CD4-positive, alpha-beta T cell (primary cell): Measurements from ENCODE around the gene MACROD2. TPM values are rescaled to one million over a fixed set of nuclear protein-coding genes. Genes with fewer than 3 reads are reported as not detected.

Experiments used
- ATAC-seq: fragments of 200-7000 bp; cut with Tn5 transposase; one replicate; pipeline ENCODE4 v1.10.0; 2022; ENCODE audit warnings: mild to moderate bottlenecking; ENCODE audit not compliant: poor library complexity
- CTCF ChIA-PET: fragments of 350-600 bp; sonication (Branson Sonifier 250); formaldehyde crosslinking; loops from one replicate; lab custom pipeline; 2021; ENCODE audit warnings: antibody characterized with exemption, inconsistent platforms; lab: Charles Lee
- POLR2A ChIA-PET: fragments of 350-600 bp; sonication (Branson Sonifier 250); formaldehyde crosslinking; loops from one replicate; lab custom pipeline; 2021; ENCODE audit warnings: antibody characterized with exemption, inconsistent platforms; lab: Charles Lee
- DNase-seq, 14 experiments: peaks; one replicate each; pipeline ENCODE4 v3.0.0-alpha.2; 2013 to 2020; ENCODE audit warnings: mixed read lengths in 2 of 14
- H3K27ac ChIP-seq, 2 donors: one replicate each; pipeline versions ENCODE4 v1.5.1 to v1.7.0; 2013; ENCODE audit warnings: low read length in 2 of 2, low read depth in 1 of 2, mild to moderate bottlenecking in 1 of 2
- H3K27me3 ChIP-seq, 2 experiments: 1 replicate in 1 of 2; 2 replicates in 1 of 2; pipeline versions ENCODE4 v1.6.1 to v1.7.0; 2013; ENCODE audit warnings: low read length in 2 of 2, control low read depth in 1 of 2, mild to moderate bottlenecking in 1 of 2, moderate library complexity in 1 of 2; ENCODE audit not compliant: insufficient read depth in 2 of 2, control insufficient read depth in 1 of 2
- H3K36me3 ChIP-seq: one replicate; pipeline ENCODE4 v1.6.1; 2013; ENCODE audit warnings: low read length, control low read depth; ENCODE audit not compliant: insufficient read depth
- H3K4me1 ChIP-seq: one replicate; pipeline ENCODE4 v1.6.1; 2013; ENCODE audit warnings: low read length, control low read depth; ENCODE audit not compliant: insufficient read depth
- H3K4me3 ChIP-seq: one replicate; pipeline ENCODE4 v1.5.1; 2013; ENCODE audit warnings: mild to moderate bottlenecking, low read length, moderate library complexity
- H3K9me3 ChIP-seq, 2 experiments: 1 replicate in 1 of 2; 2 replicates in 1 of 2; pipeline versions ENCODE4 v1.6.1 to v1.7.0; 2013; ENCODE audit warnings: low read length in 2 of 2, mild to moderate bottlenecking in 2 of 2, control low read depth in 1 of 2, moderate library complexity in 1 of 2; ENCODE audit not compliant: control insufficient read depth in 1 of 2, insufficient read depth in 1 of 2
- H3K27ac Mint-ChIP-seq: one replicate; pipeline ENCODE4 v1.8.0; 2020; ENCODE audit warnings: mixed read lengths
- H3K27me3 Mint-ChIP-seq: one replicate; pipeline ENCODE4 v1.8.0; 2021; ENCODE audit warnings: mixed read lengths
- H3K36me3 Mint-ChIP-seq: one replicate; pipeline ENCODE4 v1.8.0; 2021; ENCODE audit warnings: low read depth, mixed read lengths
- H3K4me1 Mint-ChIP-seq: one replicate; pipeline ENCODE4 v1.8.0; 2021; ENCODE audit warnings: low read depth, mixed read lengths
- H3K4me3 Mint-ChIP-seq: one replicate; pipeline ENCODE4 v1.8.0; 2020; ENCODE audit warnings: mild to moderate bottlenecking, mixed read lengths
- H3K9me3 Mint-ChIP-seq: one replicate; pipeline ENCODE4 v1.8.0; 2020; ENCODE audit warnings: mixed read lengths
- intact Hi-C, 2 experiments: fragments of 100-400 bp; cut with DNase I in 1 of 2; cut with micrococcal nuclease in 1 of 2; formaldehyde crosslinking; loops; one replicate each; pipeline versions ENCODE4 v1.15.1 to v1.9.0; 2023 to 2025; cut with DNase I, micrococcal nuclease
- total RNA-seq, 174 experiments: library from RNA in 2 of 174; stranded (reverse) in 2 of 174; gene quantifications; one replicate each; pipeline ENCODE4 v1.2.3 and lab custom pipeline; 2021 to 2026
- TF ChIP-seq, protein P1 (sequence below): fragments of 200-600 bp; IDR thresholded peaks from one replicate; pipeline ENCODE4 v1.8.0; 2022; ENCODE audit warnings: antibody characterized with exemption, mild to moderate bottlenecking

MACROD2 gene
- total RNA-seq, 2 experiments from 2014 or later: not detected

DNA sequence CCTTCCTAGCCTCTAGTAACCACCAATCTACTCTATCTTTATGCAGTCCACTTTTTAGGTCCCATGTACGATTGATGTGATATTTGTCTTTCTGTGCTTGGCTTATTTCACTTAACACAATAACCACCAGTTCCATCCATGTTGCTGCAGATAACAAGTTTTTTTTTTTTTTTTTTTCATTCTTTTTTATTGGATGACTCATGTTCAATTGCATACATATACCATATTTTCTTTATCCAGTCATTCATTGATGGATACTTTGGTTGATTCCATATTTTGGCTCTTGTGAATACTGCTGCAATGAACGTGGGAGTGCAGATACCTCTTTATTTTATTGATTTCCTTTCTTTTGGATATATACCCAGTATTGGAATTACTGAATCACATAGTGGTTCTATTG, 942.5 kb downstream of the MACROD2 start:
- no peaks in the 10 kb centered on the region for H3K4me1 Mint-ChIP-seq
- no peak overlapping the region for H3K27ac Mint-ChIP-seq
- H3K36me3 Mint-ChIP-seq: no peaks in the 10 kb centered on the region
- Histone ChIP-seq H3K36me3 (no peaks in the 10 kb centered on the region), H3K9me3 (peaks cover 0 to 8% of the 10 kb centered on the region in 2 experiments), H3K27ac (no peak overlapping the region), H3K27me3 (no peaks in the 10 kb centered on the region), H3K4me1 (no peaks in the 10 kb centered on the region), H3K4me3 (no peak overlapping the region)
- TF ChIP-seq, protein P1, sequence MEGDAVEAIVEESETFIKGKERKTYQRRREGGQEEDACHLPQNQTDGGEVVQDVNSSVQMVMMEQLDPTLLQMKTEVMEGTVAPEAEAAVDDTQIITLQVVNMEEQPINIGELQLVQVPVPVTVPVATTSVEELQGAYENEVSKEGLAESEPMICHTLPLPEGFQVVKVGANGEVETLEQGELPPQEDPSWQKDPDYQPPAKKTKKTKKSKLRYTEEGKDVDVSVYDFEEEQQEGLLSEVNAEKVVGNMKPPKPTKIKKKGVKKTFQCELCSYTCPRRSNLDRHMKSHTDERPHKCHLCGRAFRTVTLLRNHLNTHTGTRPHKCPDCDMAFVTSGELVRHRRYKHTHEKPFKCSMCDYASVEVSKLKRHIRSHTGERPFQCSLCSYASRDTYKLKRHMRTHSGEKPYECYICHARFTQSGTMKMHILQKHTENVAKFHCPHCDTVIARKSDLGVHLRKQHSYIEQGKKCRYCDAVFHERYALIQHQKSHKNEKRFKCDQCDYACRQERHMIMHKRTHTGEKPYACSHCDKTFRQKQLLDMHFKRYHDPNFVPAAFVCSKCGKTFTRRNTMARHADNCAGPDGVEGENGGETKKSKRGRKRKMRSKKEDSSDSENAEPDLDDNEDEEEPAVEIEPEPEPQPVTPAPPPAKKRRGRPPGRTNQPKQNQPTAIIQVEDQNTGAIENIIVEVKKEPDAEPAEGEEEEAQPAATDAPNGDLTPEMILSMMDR: no peak
- intact Hi-C loops: no loop called here
- peaks cover 25% of the 10 kb centered on the region for H3K9me3 Mint-ChIP-seq
- no peak overlapping the region for H3K4me3 Mint-ChIP-seq
- no peaks in the 10 kb centered on the region for H3K27me3 Mint-ChIP-seq
- ChIA-PET CTCF (no interaction called here), POLR2A (no interaction called here)
- no peak for ATAC-seq
- no peak for DNase-seq

DNA sequence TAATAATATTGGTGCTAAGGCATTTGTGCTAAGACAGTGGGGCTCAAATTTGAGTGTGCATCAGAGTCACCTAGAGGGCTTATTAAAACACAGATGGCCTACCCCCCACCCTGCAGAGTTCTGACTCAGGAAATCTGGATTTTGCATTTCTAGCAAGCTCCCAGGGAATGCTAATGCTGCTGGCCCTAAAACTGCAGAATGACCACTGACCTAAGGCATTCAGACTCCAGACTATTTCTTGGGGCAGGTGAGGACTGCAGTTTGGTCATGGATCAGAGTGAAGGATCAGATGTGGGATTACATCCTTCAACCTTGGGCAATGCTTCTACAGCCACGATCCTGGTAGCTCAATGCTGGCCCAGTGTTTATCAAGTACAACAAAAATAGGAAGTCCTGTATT, 952.2 kb downstream of the MACROD2 start:
- Mint-ChIP-seq H3K27ac (no peak overlapping the region), H3K9me3 (peaks cover 4% of the 10 kb centered on the region), H3K27me3 (no peaks in the 10 kb centered on the region), H3K36me3 (no peaks in the 10 kb centered on the region), H3K4me1 (no peaks in the 10 kb centered on the region), H3K4me3 (no peak overlapping the region)
- CTCF ChIA-PET: no interaction called here
- Histone ChIP-seq H3K9me3 (peaks cover 0 to 4% of the 10 kb centered on the region in 2 experiments), H3K27ac (no peak overlapping the region), H3K36me3 (no peaks in the 10 kb centered on the region), H3K27me3 (no peaks in the 10 kb centered on the region), H3K4me1 (no peaks in the 10 kb centered on the region), H3K4me3 (no peak overlapping the region)
- no peak for DNase-seq
- POLR2A ChIA-PET: no interaction called here
- ATAC-seq: no peak
- intact Hi-C loops: no loop called here
- TF ChIP-seq, protein P1: no peak

DNA sequence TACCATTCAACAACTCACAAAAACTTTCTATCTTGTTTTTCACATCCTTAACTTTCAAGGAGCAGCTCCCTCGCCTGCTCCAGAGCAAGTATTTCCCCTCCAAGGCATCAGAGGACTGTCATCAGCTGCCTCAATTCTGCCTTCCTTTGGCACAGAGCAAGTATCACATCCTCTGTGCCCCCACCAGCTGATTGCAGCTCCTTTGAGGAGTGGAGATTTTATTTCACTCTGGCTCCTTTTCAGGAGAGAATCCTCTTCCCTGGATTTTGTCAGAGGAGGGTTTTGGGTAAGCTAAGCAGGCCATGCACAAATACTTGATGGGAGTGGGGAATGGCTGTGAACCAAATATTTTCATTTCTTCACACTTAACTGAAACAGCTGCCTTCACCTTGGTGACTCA, 952.6 kb downstream of the MACROD2 start:
- no peak overlapping the region for H3K4me3 Mint-ChIP-seq
- no peaks in the 10 kb centered on the region for H3K36me3 Mint-ChIP-seq
- no peaks in the 10 kb centered on the region for H3K27me3 Mint-ChIP-seq
- no peaks in the 10 kb centered on the region for H3K36me3 ChIP-seq
- DNase-seq: no peak
- no peaks in the 10 kb centered on the region for H3K27me3 ChIP-seq
- no peaks in the 10 kb centered on the region for H3K4me1 Mint-ChIP-seq
- H3K4me1 ChIP-seq: no peaks in the 10 kb centered on the region
- no peak overlapping the region for H3K4me3 ChIP-seq
- no peak overlapping the region for H3K27ac Mint-ChIP-seq
- peaks cover 3% of the 10 kb centered on the region for H3K9me3 Mint-ChIP-seq
- POLR2A ChIA-PET: no interaction called here
- H3K27ac ChIP-seq: no peak overlapping the region
- CTCF ChIA-PET: no interaction called here
- H3K9me3 ChIP-seq: peaks cover 0 to 4% of the 10 kb centered on the region in 2 experiments
- ATAC-seq: no peak
- TF ChIP-seq, protein P1: no peak
- intact Hi-C loops: no loop called here
